ENCODE results near the gene TGIF2. TPM values are rescaled to one million over a fixed set of nuclear protein-coding genes. Genes with fewer than 3 reads are reported as not detected.
"Not testable (repeated sequence)": the region's sequence is repeated elsewhere in the genome, so short reads cannot be mapped to it uniquely, and the experiment has no call there.

Gene TGIF2
- total RNA-seq, 1 donor from 2014 or later = 43.5 TPM

DNA sequence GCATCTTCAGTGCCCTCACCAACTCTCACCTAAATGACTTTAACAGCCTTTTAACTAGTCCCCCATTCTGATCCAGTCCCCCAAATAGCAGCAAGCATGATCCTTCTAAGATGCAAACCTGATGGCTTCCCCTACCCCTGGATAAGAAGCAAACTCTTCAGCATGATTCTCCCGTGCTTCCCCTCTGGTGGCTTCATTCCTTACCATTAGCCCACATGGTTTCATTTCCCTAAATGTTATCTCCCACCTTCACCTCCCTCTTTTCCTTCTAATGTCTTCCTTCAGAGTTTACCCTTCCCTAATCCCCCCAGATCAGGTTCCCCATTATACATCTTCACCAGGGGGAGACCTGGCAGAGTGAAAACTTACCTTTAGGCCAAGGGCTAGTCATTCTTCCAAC is 28.1 kb downstream of the TGIF2 start:
- TF ChIP-seq CTCF (conservative IDR thresholded peaks at IDR 0.05) = no peak
- H3K27ac Mint-ChIP-seq = no peak overlapping the region
- DNase-seq (ENCODE audit: extremely low spot score, unreplicated experiment) = no peak
- no peaks in the 10 kb centered on the region for H3K27me3 Mint-ChIP-seq
- no peaks in the 10 kb centered on the region for H3K36me3 Mint-ChIP-seq
- H3K4me1 Mint-ChIP-seq (ENCODE audit: unreplicated experiment) = peaks cover 19% of the 10 kb centered on the region
- no peak overlapping the region for H3K4me3 Mint-ChIP-seq
- no peaks in the 10 kb centered on the region for H3K9me3 Mint-ChIP-seq

- peak overlapping the region; percentile 94 for H3K27ac Mint-ChIP-seq
- H3K27me3 Mint-ChIP-seq = no peaks in the 10 kb centered on the region
- peaks cover 4% of the 10 kb centered on the region for H3K36me3 Mint-ChIP-seq
- DNase-seq (ENCODE audit: extremely low spot score, unreplicated experiment) = no peak
- no peak for TF ChIP-seq CTCF (conservative IDR thresholded peaks at IDR 0.05)
- H3K9me3 Mint-ChIP-seq = no peaks in the 10 kb centered on the region
- peak overlapping the region; percentile 97 for H3K4me3 Mint-ChIP-seq
- H3K4me1 Mint-ChIP-seq (ENCODE audit: unreplicated experiment) = peaks cover 24% of the 10 kb centered on the region
These were observed 31.6 kb downstream of the TGIF2 start for GRCh38 chr20:36604952-36605398.

DNA sequence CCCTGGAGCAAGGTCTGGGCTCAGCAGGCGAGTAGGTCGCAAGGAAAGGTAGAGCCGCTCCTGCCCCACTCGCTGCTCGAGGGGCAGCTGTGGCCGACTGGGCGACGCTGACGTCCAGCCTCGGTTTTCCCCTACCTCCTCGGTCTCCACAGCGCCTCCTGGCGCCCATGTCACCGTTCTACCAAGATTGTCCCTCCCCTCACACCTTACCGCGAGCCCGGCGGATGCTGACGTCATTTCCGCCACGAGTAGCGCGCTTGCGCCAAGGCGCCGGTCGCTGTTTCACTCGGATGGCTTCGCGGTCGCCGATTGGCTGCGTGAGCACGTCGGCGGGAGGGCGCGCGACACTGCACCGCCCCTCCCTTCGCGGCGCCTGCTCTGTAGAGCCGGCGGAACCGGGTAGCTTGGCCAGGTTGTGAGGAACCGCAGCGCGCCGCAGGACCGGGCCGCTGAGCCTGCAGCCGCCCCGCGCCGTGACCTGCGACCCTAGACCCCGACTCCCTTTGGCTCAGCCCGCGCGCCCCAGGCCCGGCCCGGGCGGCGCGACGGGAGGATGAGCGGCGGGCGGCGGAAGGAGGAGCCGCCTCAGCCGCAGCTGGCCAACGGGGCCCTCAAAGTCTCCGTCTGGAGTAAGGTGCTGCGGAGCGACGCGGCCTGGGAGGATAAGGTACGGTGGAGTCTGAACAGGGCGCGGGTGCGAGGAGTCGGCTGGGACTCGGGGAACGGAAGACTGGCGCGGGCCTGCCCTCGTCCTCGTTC is 32.2 kb downstream of the TGIF2 start, which contains the start of gene RAB5IF:
Gene RAB5IF (plus strand): TSS at position 381 of the 759 bp plus-strand sequence. CDS start 173 bp downstream, at position 554.
- no peaks in the 10 kb centered on the region for H3K27me3 Mint-ChIP-seq
- DNase-seq (ENCODE audit: extremely low spot score, unreplicated experiment) = peak; percentile 99
- H3K27ac Mint-ChIP-seq = peak within 1 kb of the TSS; percentile 94
- TF ChIP-seq CTCF (conservative IDR thresholded peaks at IDR 0.05) = peak; percentile 96
- H3K4me1 Mint-ChIP-seq (ENCODE audit: unreplicated experiment) = peaks cover 24% of the 10 kb centered on the region
- peaks cover 6% of the 10 kb centered on the region for H3K36me3 Mint-ChIP-seq
- H3K9me3 Mint-ChIP-seq = no peaks in the 10 kb centered on the region
- H3K4me3 Mint-ChIP-seq = peak within 1 kb of the TSS; percentile 97

DNA sequence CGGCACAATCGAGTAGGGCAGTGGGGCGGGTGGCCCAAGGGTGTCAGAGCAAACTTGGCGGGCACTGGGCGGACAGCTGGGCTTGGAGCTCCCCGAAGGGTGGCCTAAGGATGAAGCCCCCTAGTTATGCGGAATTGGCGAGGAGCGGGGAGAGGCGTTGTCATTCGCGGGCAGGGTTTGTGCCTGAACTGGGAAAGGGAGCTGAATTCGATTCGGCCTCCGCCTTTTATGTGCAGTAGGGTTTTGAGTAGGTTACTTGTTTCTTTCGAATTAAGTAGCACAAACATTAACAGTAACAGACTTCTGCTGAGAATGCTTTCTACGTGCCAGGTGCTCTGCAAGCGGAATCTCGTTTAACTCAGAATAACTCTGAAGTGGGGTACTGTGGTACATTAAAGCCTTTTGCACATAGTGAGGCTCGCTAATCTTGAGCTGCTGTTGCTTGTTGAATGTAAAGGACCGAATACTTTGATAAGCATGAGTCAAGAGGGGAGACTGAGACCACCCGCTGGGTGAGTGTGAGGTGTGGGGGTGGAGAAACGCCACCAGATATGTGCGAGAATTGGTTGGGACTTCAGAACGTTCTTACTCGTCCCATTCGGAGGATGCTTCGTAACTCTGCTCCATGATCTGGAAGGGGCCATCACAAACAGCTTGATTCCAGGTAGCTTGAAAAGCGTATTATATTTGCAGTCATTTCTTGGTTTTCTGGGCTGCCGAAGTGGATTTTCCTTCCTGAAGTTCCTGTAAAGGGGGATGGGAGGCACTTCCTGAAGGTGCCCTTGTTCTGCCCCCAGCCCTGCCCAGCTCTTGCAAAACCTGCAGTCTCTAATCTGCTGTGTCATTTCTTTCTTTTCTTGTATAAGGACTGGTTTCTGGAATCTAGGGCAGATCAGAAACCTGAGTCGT is 33.0 kb downstream of the TGIF2 start:
- no peak for TF ChIP-seq CTCF (conservative IDR thresholded peaks at IDR 0.05)
- Mint-ChIP-seq H3K36me3 (peaks cover 8% of the 10 kb centered on the region), H3K9me3 (no peaks in the 10 kb centered on the region), H3K27ac (peak overlapping the region; percentile 94), H3K4me3 (peak overlapping the region; percentile 97), H3K4me1 (ENCODE audit: unreplicated experiment) (peaks cover 23% of the 10 kb centered on the region), H3K27me3 (no peaks in the 10 kb centered on the region)
- DNase-seq (ENCODE audit: extremely low spot score, unreplicated experiment) = no peak

DNA sequence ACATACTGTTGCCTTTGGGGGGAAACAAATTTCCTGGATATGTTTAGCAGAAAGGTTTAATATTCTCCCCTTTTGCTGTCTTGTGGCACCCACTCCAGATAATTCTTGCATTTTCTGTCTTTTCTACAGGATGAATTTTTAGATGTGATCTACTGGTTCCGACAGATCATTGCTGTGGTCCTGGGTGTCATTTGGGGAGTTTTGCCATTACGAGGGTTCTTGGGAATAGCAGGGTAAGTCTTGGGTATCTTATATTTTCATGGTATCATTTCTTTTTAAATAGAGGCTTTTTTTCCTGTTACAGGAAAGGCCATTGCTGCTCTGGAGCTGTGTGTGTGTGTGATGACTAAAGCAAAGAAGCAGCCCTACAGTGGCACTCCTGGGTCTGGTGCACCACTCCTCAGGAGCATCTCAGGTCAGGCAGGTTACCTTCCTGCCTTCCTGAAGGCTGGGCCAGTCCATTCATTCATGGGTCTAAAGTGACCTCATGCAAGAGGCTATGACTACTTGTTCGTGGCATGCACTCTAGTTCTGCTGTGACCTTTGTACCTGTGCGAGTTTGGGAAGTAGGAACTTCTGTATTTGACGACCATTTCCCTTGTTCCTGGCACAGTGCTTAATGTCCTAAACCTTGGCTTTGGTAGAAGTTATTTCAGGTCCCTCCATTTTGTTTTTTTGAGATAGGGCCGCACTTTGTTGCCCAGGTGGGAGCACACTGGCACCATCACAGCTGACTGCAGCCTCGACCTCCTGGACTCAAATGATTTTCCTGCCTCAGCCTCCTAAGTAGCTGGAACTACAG is 34.4 kb downstream of the TGIF2 start:
- H3K4me1 Mint-ChIP-seq (ENCODE audit: unreplicated experiment) = peaks cover 19% of the 10 kb centered on the region
- TF ChIP-seq CTCF (conservative IDR thresholded peaks at IDR 0.05) = no peak
- H3K27ac Mint-ChIP-seq = peak overlapping the region; percentile 94

DNA sequence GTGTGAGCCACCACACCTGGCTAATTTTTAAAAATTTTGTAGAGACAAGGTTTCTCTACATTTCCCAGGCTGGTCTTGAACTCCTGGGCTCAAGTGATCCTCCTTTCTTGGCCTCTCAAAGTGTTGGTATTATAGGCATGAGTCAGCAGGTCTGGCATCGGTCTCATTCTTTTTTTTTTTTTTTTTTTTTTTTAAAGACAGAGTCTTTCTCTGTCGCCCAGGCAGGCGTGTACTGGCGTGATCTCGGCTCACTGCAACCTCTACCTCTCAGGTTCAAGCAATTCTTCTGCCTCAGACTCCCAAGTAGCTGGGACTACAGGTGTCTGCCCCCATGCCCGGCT is 35.0 kb downstream of the TGIF2 start:
- not testable (repeated sequence) for DNase-seq (ENCODE audit: extremely low spot score, unreplicated experiment); H3K4me3 Mint-ChIP-seq; H3K9me3 Mint-ChIP-seq; H3K27me3 Mint-ChIP-seq; H3K27ac Mint-ChIP-seq
- Mint-ChIP-seq H3K36me3 (peaks cover 12% of the 10 kb centered on the region), H3K4me1 (ENCODE audit: unreplicated experiment) (peaks cover 19% of the 10 kb centered on the region)

More for the DNA sequence above, 34.4 kb downstream of the TGIF2 start:
- Mint-ChIP-seq H3K9me3 (no peaks in the 10 kb centered on the region), H3K27me3 (no peaks in the 10 kb centered on the region), H3K4me3 (peak overlapping the region; percentile 97), H3K36me3 (peaks cover 11% of the 10 kb centered on the region)
- DNase-seq (ENCODE audit: extremely low spot score, unreplicated experiment) = no peak

All from type B pancreatic cell (in vitro differentiated cells).